Ovary (tissue), 9 donors: Measurements from ENCODE around the gene PRKCH. TPM values are rescaled to one million over a fixed set of nuclear protein-coding genes. Genes with fewer than 3 reads are reported as not detected.
A peak's percentile ranks its signal among the peaks of the same experiment; 100 is the strongest.

Source experiments
- DNase-seq, 5 donors: peaks; one replicate each; pipeline ENCODE4 v3.0.0-alpha.2; 2019 to 2020
- H3K27ac ChIP-seq, 2 donors: fragments of 200-600 bp; one replicate each; pipeline versions ENCODE4 v1.5.1 to v1.8.0; 2019 to 2022
- H3K27me3 ChIP-seq: fragments of 200-600 bp; one replicate; pipeline ENCODE4 v1.8.0; 2022
- H3K36me3 ChIP-seq: fragments of 200-600 bp; sonication (generic); one replicate; pipeline ENCODE4 v1.5.1; 2019
- H3K4me1 ChIP-seq: one replicate; pipeline ENCODE4 v1.8.1; 2013; ENCODE audit warnings: mild to moderate bottlenecking, moderate library complexity; ENCODE audit not compliant: insufficient read depth
- H3K4me3 ChIP-seq: fragments of 200-600 bp; sonication (generic); one replicate; pipeline ENCODE4 v1.5.1; 2017
- H3K9me3 ChIP-seq, 2 donors: fragments of 200-600 bp in 1 of 2; sonication (generic) in 1 of 2; one replicate each; pipeline versions ENCODE4 v1.5.1 to v1.8.1; 2013 to 2019; ENCODE audit warnings: mild to moderate bottlenecking in 1 of 2, moderate library complexity in 1 of 2
- EP300 ChIP-seq: sonication (generic); formaldehyde crosslinking; IDR thresholded peaks from one replicate; pipeline ENCODE4 v1.6.1; 2017; ENCODE audit warnings: antibody characterized with exemption
- POLR2A ChIP-seq: fragments of 450-650 bp; IDR thresholded peaks from one replicate; pipeline ENCODE4 v1.6.1; 2017; ENCODE audit warnings: antibody characterized with exemption, mild to moderate bottlenecking, moderate library complexity
- WGBS, 3 donors: extraction: QIAGEN DNeasy Blood & Tissue Kit in 1 of 3; methylation state at CpG; one replicate each; pipeline versions ENCODE4 v1.1.5 to v1.1.7; 2013 to 2017; 5-methylcytosine and 5-hydroxymethylcytosine counted together
- intact Hi-C, 4 donors: fragments of 100-400 bp; cut with DNase I; formaldehyde crosslinking; loops; one replicate each; pipeline versions ENCODE4 v1.11.0 to v1.15.1; 2022 to 2023
- polyA plus RNA-seq, 2 donors: library from polyadenylated mRNA; stranded (reverse); fragments of 200-250 nt in 1 of 2; fragments of 350-450 nt in 1 of 2; fragmentation: Illumina TruSeq in 1 of 2; extraction: RNeasy Lipid Tissue Mini Kit (QIAGEN cat#74804) in 1 of 2; gene quantifications; one replicate each; pipeline ENCODE4 v1.2.3, GENCODE V29; 2013 to 2014
- total RNA-seq, 7 donors: library from RNA; depleted of rRNA in 2 of 7; stranded (reverse); fragments of >200 nt in 2 of 7; fragmentation: NEBNext Ultra II Directional in 3 of 7; extraction: Animal tissue kit (Norgen Biotek cat#: 25700) in 3 of 7; gene quantifications; one replicate each; pipeline versions ENCODE4 v1.1.0 to v1.2.4, GENCODE V29; 2016 to 2023
- TF ChIP-seq, protein P1 (sequence below), 3 donors: fragments of 450-650 bp in 2 of 3; fragments of 200-600 bp in 1 of 3; IDR thresholded peaks; one replicate each; pipeline versions ENCODE4 v1.5.1 to v1.8.0; 2016 to 2022; ENCODE audit warnings: antibody characterized with exemption in 3 of 3, mild to moderate bottlenecking in 1 of 3
- donor health status: DM: no; HTN: no; CAD: no; lungs with moderate emphysema.
- donor health status: DM: no; HTN: no; CAD: no.
- donor health status: Bipolar disorder and iron deficiency.
- donor health status: DM: yes; HTN: yes; CAD: no.
- donor health status: DM: no; HTN: no; CAD: no.
- donor health status: DM: yes; HTN: yes; CAD: no.

The PRKCH gene
- total and polyA plus RNA-seq, 9 donors: 8.4 to 47.6 (median 15.9) TPM

DNA sequence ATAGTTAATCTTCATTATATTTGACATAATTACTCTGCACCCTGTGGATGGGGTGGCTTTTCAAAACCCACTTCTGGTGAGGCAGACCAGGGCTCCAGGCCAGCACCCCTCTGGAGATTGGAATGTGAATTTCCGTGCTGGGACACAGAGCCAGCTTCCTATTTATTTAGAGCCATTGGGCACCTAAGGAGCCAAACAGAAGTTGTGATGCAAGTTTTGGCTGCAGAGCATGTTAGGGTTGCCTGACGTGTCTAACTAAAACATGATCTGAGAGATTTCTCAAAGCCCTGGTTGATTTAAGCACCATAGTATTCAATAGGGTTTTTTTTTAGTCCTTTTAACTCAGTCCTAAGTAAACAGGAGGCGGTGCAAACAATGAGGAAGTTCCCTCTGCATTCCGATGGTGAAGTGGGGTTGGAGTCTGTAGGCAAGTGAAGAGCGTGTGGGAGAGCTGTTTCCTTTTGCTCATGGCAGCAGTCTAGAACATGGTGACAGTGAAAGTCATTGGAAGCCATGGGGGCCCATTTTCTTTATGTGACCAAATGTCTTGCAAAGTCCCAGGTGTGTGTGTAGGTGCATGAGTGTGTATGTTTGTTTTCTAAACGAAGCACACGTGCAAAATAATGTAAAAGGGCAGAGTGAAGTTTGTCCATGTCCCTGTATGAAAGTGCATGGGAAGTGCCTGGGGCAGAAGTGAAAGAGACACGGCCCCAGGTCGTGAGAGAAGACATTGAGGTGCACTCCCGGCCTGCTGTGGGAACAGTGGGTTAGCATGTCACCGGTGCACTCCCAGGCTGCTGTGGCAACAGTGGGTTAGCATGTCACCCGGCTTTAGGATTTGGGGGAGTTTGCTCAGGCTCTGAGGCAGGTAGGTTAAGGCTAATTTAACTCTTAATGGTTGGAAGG, 117.7 kb downstream of the PRKCH start:
- Histone ChIP-seq H3K27ac (no peak overlapping the region), H3K4me1 (peaks cover 5% of the 10 kb centered on the region), H3K36me3 (no peaks in the 10 kb centered on the region), H3K9me3 (no peaks in the 10 kb centered on the region), H3K27me3 (no peaks in the 10 kb centered on the region), H3K4me3 (no peak overlapping the region)
- 27 to 40% (median 39%) methylated on average over 12 of the region's 12 CpGs for WGBS, 3 donors
- intact Hi-C loops: no loop called here
- peak in 1 of 5 donors; percentile 20 for DNase-seq
- TF ChIP-seq, protein P1, sequence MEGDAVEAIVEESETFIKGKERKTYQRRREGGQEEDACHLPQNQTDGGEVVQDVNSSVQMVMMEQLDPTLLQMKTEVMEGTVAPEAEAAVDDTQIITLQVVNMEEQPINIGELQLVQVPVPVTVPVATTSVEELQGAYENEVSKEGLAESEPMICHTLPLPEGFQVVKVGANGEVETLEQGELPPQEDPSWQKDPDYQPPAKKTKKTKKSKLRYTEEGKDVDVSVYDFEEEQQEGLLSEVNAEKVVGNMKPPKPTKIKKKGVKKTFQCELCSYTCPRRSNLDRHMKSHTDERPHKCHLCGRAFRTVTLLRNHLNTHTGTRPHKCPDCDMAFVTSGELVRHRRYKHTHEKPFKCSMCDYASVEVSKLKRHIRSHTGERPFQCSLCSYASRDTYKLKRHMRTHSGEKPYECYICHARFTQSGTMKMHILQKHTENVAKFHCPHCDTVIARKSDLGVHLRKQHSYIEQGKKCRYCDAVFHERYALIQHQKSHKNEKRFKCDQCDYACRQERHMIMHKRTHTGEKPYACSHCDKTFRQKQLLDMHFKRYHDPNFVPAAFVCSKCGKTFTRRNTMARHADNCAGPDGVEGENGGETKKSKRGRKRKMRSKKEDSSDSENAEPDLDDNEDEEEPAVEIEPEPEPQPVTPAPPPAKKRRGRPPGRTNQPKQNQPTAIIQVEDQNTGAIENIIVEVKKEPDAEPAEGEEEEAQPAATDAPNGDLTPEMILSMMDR (IDR thresholded peaks at IDR 0.05): no peak
- TF ChIP-seq POLR2A (no peak), EP300 (no peak)

DNA sequence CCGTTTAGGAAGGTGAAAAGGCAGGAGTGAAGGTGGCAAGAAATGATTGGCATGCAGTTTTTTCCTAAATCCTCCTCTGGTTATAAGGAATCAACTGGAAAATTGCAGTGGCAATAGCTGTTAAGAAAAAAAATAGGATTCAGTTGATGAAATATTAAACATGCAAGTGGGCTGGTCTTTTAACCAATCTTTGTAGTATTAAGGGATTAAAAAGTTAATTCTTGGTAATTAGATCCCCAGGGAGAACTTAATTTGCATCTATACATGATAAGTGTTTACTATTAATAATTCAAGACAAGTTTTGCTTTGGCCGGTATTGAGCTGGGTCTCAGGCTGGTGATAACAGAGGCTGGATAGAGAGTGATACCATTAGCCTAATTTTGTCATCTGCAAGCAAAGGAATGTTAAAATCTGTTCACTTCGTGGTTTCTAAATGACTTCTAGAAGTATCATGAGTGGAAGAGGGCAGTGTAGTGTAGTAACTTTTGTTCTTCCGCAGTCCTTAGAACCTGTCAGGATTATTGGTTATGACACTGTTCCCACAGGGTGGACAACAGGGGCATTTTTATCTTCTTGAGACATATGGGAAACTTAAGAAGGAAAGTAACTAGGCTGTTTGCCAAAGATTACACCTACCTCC, 118.5 kb downstream of the PRKCH start:
- H3K27me3 ChIP-seq: no peaks in the 10 kb centered on the region
- intact Hi-C loops: no loop called here
- no peak overlapping the region for H3K27ac ChIP-seq
- no peaks in the 10 kb centered on the region for H3K9me3 ChIP-seq
- TF ChIP-seq, protein P1 (IDR thresholded peaks at IDR 0.05): no peak
- TF ChIP-seq POLR2A: no peak
- TF ChIP-seq EP300: no peak
- H3K36me3 ChIP-seq: no peaks in the 10 kb centered on the region
- peaks cover 5% of the 10 kb centered on the region for H3K4me1 ChIP-seq
- no peak for DNase-seq
- 56 to 67% (median 59%) methylated on average over 4 of the region's 4 CpGs for WGBS, 3 donors
- H3K4me3 ChIP-seq: no peak overlapping the region

DNA sequence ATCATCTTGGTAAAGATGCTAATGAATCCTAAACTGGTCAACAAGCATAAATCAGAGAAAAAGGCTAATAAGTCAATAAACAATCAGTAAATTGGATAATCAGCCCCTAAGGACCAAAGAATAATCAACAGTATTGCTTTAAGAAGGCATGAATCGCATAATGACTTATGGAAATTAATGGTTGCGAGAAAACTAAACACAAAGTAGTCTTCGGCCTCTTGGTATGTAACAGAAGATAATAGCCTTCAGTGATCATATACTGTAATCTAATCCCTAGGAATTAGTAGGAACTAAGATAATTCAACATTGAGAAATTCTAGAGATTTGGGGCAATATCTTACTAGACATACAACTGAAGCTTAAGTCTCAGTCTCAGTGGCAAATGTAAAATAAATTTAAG, 122.1 kb downstream of the PRKCH start:
- Histone ChIP-seq H3K4me3 (no peak overlapping the region), H3K27me3 (no peaks in the 10 kb centered on the region), H3K4me1 (peaks cover 5% of the 10 kb centered on the region), H3K9me3 (no peaks in the 10 kb centered on the region), H3K36me3 (no peaks in the 10 kb centered on the region), H3K27ac (no peak overlapping the region)
- 87 to 90% (median 88%) methylated on average over 3 of the region's 3 CpGs for WGBS, 3 donors
- no peak for DNase-seq
- intact Hi-C loops: no loop called here
- no peak for TF ChIP-seq EP300
- TF ChIP-seq, protein P1 (IDR thresholded peaks at IDR 0.05): no peak
- TF ChIP-seq POLR2A: no peak

DNA sequence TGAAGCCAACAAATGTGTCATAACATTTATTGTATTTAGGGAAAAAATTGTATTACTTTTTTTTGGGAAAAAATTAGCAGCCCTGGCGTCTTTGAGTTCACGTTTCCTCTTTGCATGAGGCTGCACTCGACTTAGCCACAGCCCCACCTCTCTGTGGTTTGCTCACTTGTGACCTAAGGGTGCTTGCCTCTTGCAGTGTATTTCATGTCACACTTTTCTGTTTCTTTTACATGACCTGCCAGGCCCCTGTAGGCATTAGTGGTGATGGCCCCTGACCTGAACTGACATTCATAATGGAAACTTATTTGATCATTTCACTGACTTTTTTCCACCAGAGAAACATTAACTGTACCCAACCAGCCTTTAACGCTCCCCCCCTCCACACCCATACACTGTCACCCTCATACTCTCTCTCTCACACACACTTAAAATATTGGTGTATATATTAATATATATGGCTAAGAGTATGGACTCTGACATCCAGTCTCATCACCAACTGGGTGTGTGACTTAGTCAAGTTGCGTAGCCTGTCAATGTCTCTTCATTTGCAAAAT, 122.9 kb downstream of the PRKCH start:
- no peak for DNase-seq
- no peak for TF ChIP-seq EP300
- TF ChIP-seq POLR2A: no peak
- TF ChIP-seq, protein P1 (IDR thresholded peaks at IDR 0.05): no peak
- no peak overlapping the region for H3K27ac ChIP-seq
- WGBS, 3 donors: 68 to 75% (median 69%) methylated on average over 5 of the region's 5 CpGs
- H3K9me3 ChIP-seq: no peaks in the 10 kb centered on the region
- peaks cover 4% of the 10 kb centered on the region for H3K4me1 ChIP-seq
- intact Hi-C loops: no loop called here
- no peak overlapping the region for H3K4me3 ChIP-seq
- H3K27me3 ChIP-seq: no peaks in the 10 kb centered on the region
- H3K36me3 ChIP-seq: no peaks in the 10 kb centered on the region
